Calu3 (cell line): ENCODE measurements around the gene SH3PXD2A. TPM values are rescaled to one million over a fixed set of nuclear protein-coding genes. Genes with fewer than 3 reads are reported as not detected.
A peak's percentile ranks its signal among the peaks of the same experiment; 100 is the strongest.

Source experiments
- BruUV-seq: library from RNA; stranded (reverse); fragments of 400-500 nt; replicated peaks from 2 replicates; lab custom pipeline; 2021; lab: Mats Ljungman, UMichigan
- CTCF ChIA-PET: fragments of 300-600 bp; sonication (Branson Sonifier 250); formaldehyde crosslinking; loops from one replicate; lab custom pipeline; 2022; ENCODE audit warnings: antibody characterized with exemption; lab: Charles Lee
- DNase-seq: peaks from one replicate; pipeline ENCODE4 v3.0.0; 2022
- H3K27ac Mint-ChIP-seq: one replicate; pipeline ENCODE4 v1.8.0; 2022; ENCODE audit warnings: mixed read lengths; ENCODE audit not compliant: unreplicated experiment
- H3K27me3 Mint-ChIP-seq: one replicate; pipeline ENCODE4 v1.8.0; 2022; ENCODE audit warnings: mixed read lengths; ENCODE audit not compliant: unreplicated experiment
- H3K36me3 Mint-ChIP-seq: one replicate; pipeline ENCODE4 v1.8.0; 2022; ENCODE audit warnings: mild to moderate bottlenecking, moderate library complexity, mixed read lengths; ENCODE audit not compliant: insufficient read depth, unreplicated experiment
- H3K4me1 Mint-ChIP-seq: one replicate; pipeline ENCODE4 v1.8.0; 2022; ENCODE audit warnings: mild to moderate bottlenecking, low read depth, mixed read lengths; ENCODE audit not compliant: unreplicated experiment
- H3K4me3 Mint-ChIP-seq: one replicate; pipeline ENCODE4 v1.8.0; 2022; ENCODE audit warnings: mild to moderate bottlenecking, low read depth, moderate library complexity, mixed read lengths; ENCODE audit not compliant: unreplicated experiment
- H3K9me3 Mint-ChIP-seq: one replicate; pipeline ENCODE4 v1.8.0; 2022; ENCODE audit warnings: low read depth, mixed read lengths; ENCODE audit not compliant: unreplicated experiment
- intact Hi-C: fragments of 100-400 bp; cut with micrococcal nuclease; formaldehyde crosslinking; loops from one replicate; pipeline ENCODE4 v1.10.0; 2022; ENCODE audit not compliant: unreplicated experiment
- total RNA-seq: library from RNA; stranded (reverse); gene quantifications from 2 replicates; pipeline ENCODE4 v1.2.3, GENCODE V29; 2022
- TF ChIP-seq, protein P1 (sequence below): fragments of 200-600 bp; IDR thresholded peaks from one replicate; pipeline ENCODE4 v1.8.0; 2022; ENCODE audit warnings: antibody characterized with exemption; ENCODE audit not compliant: unreplicated experiment

SH3PXD2A gene
- total RNA-seq, 1 experiment from 2014 or later = 7.5 TPM

DNA sequence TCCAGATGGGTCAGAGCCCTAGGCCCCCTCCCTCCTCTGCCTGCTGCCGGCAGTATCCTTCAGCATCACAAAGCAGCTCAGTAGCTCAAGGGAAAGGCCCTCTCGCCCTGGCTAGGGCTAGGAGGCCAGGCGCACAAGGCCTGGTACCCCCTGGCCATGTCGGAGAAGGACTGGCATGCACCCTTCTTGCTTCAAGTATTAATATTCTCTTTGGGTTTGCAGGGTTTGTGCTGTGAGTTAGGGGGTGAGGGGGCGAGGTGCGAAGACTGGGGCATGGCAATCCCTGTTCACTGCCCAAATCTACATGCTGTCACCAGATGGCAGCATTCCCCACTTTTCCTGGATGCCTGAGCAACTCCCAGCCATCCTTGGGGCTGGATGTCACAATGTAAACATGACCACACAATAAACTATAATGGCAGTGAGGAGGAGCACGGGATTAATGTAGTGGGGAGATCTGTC lies 256.7 kb downstream of the SH3PXD2A start:
- H3K27ac Mint-ChIP-seq = no peak overlapping the region
- no peaks in the 10 kb centered on the region for H3K9me3 Mint-ChIP-seq
- no peak overlapping the region for H3K4me3 Mint-ChIP-seq
- H3K27me3 Mint-ChIP-seq = no peaks in the 10 kb centered on the region
- H3K4me1 Mint-ChIP-seq = peaks cover 9% of the 10 kb centered on the region
- TF ChIP-seq, protein P1, sequence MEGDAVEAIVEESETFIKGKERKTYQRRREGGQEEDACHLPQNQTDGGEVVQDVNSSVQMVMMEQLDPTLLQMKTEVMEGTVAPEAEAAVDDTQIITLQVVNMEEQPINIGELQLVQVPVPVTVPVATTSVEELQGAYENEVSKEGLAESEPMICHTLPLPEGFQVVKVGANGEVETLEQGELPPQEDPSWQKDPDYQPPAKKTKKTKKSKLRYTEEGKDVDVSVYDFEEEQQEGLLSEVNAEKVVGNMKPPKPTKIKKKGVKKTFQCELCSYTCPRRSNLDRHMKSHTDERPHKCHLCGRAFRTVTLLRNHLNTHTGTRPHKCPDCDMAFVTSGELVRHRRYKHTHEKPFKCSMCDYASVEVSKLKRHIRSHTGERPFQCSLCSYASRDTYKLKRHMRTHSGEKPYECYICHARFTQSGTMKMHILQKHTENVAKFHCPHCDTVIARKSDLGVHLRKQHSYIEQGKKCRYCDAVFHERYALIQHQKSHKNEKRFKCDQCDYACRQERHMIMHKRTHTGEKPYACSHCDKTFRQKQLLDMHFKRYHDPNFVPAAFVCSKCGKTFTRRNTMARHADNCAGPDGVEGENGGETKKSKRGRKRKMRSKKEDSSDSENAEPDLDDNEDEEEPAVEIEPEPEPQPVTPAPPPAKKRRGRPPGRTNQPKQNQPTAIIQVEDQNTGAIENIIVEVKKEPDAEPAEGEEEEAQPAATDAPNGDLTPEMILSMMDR = peak; percentile 25
- no TSS peak for BruUV-seq
- DNase-seq = peak; percentile 63
- CTCF ChIA-PET = interaction anchor here (0.6 to 1.7 kb wide), 2 partner anchors 87 to 641 kb away, joined by 3 to 15 read pairs; no protein-coding TSS in a partner anchor
- intact Hi-C loops = loop anchor here (1.0 to 10.0 kb wide), 2 partner anchors 88 to 114 kb away; no protein-coding TSS in a partner anchor
- H3K36me3 Mint-ChIP-seq = no peaks in the 10 kb centered on the region

DNA sequence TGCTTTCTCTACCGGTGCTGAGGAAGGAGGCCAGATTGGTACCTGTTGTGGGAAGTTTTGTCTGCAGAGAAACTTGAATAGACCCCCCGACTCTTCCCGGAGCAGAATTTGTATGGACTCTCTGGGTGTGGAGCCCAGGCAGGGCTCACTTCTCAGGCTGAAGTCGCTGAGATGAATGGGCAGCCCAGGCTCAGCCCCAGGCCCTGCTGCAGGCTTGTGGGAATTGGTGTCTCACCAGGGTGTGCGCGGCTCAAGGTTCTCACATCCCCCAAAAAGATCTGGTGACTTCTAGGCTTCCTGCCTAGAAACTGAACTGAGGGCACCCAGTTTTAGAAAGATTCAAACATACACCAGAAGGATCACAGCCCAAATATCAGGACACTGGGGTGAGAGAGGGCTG lies 258.4 kb downstream of the SH3PXD2A start:
- no peaks in the 10 kb centered on the region for H3K36me3 Mint-ChIP-seq
- H3K4me1 Mint-ChIP-seq = peaks cover 9% of the 10 kb centered on the region
- H3K4me3 Mint-ChIP-seq = no peak overlapping the region
- no peak for DNase-seq
- no TSS peak for BruUV-seq
- intact Hi-C loops = loop anchor here (10.0 kb wide), 1 partner anchor 112 kb away; no protein-coding TSS in a partner anchor
- no peak overlapping the region for H3K27ac Mint-ChIP-seq
- no peaks in the 10 kb centered on the region for H3K27me3 Mint-ChIP-seq
- CTCF ChIA-PET = no interaction called here
- TF ChIP-seq, protein P1 = no peak
- H3K9me3 Mint-ChIP-seq = no peaks in the 10 kb centered on the region

GRCh38 chr10:103595933-103596726 lies 259.2 kb downstream of the SH3PXD2A start:
- intact Hi-C loops = loop anchor here (10.0 kb wide), 1 partner anchor 111 kb away; no protein-coding TSS in a partner anchor
- TF ChIP-seq, protein P1 = no peak
- DNase-seq = no peak
- Mint-ChIP-seq H3K4me1 (peaks cover 9% of the 10 kb centered on the region), H3K4me3 (no peak overlapping the region), H3K27ac (no peak overlapping the region), H3K27me3 (no peaks in the 10 kb centered on the region), H3K36me3 (no peaks in the 10 kb centered on the region), H3K9me3 (no peaks in the 10 kb centered on the region)
- BruUV-seq = no TSS peak
- CTCF ChIA-PET = no interaction called here

- intact Hi-C loops = loop anchor here (5.0 to 10.0 kb wide), 2 partner anchors 108 to 176 kb away; no protein-coding TSS in a partner anchor
- no TSS peak for BruUV-seq
- TF ChIP-seq, protein P1 = no peak
- H3K4me1 Mint-ChIP-seq = no peaks in the 10 kb centered on the region
- CTCF ChIA-PET = interaction anchor here (1.9 kb wide), 1 partner anchor 50 kb away, joined by 6 read pairs; no protein-coding TSS in a partner anchor
- H3K4me3 Mint-ChIP-seq = no peak overlapping the region
- H3K27me3 Mint-ChIP-seq = no peaks in the 10 kb centered on the region
- no peak overlapping the region for H3K27ac Mint-ChIP-seq
- H3K9me3 Mint-ChIP-seq = no peaks in the 10 kb centered on the region
- H3K36me3 Mint-ChIP-seq = no peaks in the 10 kb centered on the region
- DNase-seq = no peak
Observed at GRCh38 chr10:103593022-103593570, 262.3 kb downstream of the SH3PXD2A start.
